Neural cell (in vitro differentiated cells): ENCODE measurements around the gene SNTB2.

Experiments used
- CTCF ChIP-seq: fragments of 450-650 bp; IDR thresholded peaks from 2 replicates; pipeline ENCODE4 v1.5.1; 2014; ENCODE audit warnings: antibody characterized with exemption, mild to moderate bottlenecking, moderate library complexity; ENCODE audit not compliant: poor library complexity, severe bottlenecking
- POLR2AphosphoS5 ChIP-seq: IDR thresholded peaks from 2 replicates; pipeline ENCODE4 v1.6.1; 2012
- SMC3 ChIP-seq: fragments of 450-650 bp; conservative IDR thresholded peaks from 2 replicates; pipeline ENCODE4 v1.6.1; 2014; ENCODE audit warnings: antibody characterized with exemption, mild to moderate bottlenecking, moderate library complexity; ENCODE audit not compliant: poor library complexity

DNA sequence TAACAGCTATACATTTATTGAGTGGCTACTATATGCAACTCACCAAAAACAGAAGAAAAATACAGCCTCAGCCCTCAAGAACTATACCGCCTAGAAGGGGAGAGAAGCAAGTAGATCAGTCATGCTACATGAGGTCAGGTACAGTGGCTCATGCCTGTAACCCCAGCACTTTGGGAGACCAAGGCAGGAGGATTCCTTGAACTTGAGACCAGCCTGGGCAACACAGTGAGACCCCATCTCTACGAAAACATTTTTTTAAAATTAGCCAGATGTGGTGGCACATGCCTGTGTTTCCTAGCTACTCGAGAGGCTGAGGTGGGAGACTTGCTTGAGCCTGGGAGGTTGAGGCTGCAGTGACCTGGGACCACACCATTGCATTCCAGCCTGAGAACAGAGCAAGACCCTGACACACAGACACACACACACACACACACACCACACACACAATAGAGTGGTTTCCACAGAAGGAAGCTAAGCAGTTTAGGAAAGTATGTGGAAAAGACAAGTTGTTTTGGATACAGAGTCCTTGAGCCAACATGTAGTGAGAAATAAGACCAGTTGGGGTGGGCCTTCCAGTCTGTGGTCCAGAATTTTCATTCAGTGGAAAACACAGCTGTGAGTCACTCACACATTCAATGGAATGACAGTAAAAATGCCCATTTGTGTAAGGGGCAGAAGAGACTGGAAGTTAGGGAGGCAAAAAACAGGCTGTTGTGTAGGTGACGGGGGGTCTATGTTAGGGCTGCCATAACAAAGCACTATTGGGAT lies 10.7 kb upstream of the SNTB2 start:
- TF ChIP-seq SMC3 (no peak), CTCF (no peak), POLR2AphosphoS5 (no peak)
